ENCODE data around the gene TEX12.

DNA sequence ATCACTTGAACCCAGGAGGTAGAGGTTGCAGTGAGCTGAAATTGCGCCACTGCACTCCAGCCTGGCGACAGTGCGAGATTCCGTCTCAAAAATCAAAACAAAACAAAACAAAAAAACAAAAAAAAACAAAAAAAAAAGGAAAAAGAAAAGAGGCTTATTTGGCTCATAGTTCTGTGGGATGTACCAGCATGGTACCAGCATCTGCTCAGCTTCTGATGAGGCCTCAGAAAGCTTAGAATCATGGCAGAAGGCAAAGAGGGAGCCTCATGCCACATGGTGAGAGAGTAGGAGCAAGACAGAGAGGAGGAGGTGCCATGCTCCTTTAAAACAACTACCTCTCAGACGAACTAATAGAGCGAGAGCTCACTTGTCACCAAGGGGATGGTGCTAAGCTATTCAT, 48.4 kb downstream of the TEX12 start:
- TF ChIP-seq CTCF (IDR thresholded peaks at IDR 0.05) (no peak), POLR2AphosphoS5 (IDR thresholded peaks at IDR 0.05) (no peak), POLR2A (IDR thresholded peaks at IDR 0.05) (no peak), EP300 (IDR thresholded peaks at IDR 0.05) (no peak)
